Adrenal gland (tissue), 12 donors: ENCODE data around the gene DCAF6. TPM values are rescaled to one million over a fixed set of nuclear protein-coding genes. Genes with fewer than 3 reads are reported as not detected.

Source experiments
- DNase-seq, 7 donors: peaks; one replicate each; pipeline ENCODE4 v3.0.0-alpha.2; 2019 to 2020
- H3K27ac ChIP-seq, 5 donors: fragments of 200-600 bp; sonication (generic) in 4 of 5; 1 replicate in 3 of 5; 2 replicates in 2 of 5; pipeline versions ENCODE4 v1.5.1 to v1.8.0; 2016 to 2020; ENCODE audit warnings: mild to moderate bottlenecking in 1 of 5
- H3K27me3 ChIP-seq: fragments of 200-600 bp; 2 replicates; pipeline ENCODE4 v1.8.0; 2021
- H3K36me3 ChIP-seq, 2 donors: fragments of 200-600 bp; replicated peaks in 1 of 2; 1 replicate in 1 of 2; 2 replicates in 1 of 2; pipeline versions ENCODE4 v1.5.1 to v1.8.0; 2018 to 2022
- H3K4me1 ChIP-seq, 2 donors: fragments of 200-600 bp; replicated peaks in 1 of 2; 1 replicate in 1 of 2; 2 replicates in 1 of 2; pipeline versions ENCODE4 v1.5.1 to v1.8.0; 2018 to 2021
- H3K4me3 ChIP-seq, 4 donors: fragments of 200-600 bp; sonication (generic) in 3 of 4; one replicate each; pipeline ENCODE4 v1.5.1; 2016 to 2018
- H3K9me3 ChIP-seq, 3 donors: fragments of 200-600 bp; sonication (generic) in 1 of 3; replicated peaks in 1 of 3; 1 replicate in 2 of 3; 2 replicates in 1 of 3; pipeline versions ENCODE4 v1.5.1 to v1.8.0; 2016 to 2021
- POLR2A ChIP-seq, 2 donors: fragments of 450-650 bp; IDR thresholded peaks; one replicate each; pipeline ENCODE4 v1.6.1; 2017; ENCODE audit warnings: antibody characterized with exemption in 2 of 2, mild to moderate bottlenecking in 2 of 2, moderate library complexity in 1 of 2
- WGBS, 4 donors: extraction: QIAGEN DNeasy Blood & Tissue Kit in 2 of 4; methylation state at CpG; one replicate each; pipeline versions ENCODE4 v1.1.5 to v1.1.7; 2013 to 2017; 5-methylcytosine and 5-hydroxymethylcytosine counted together
- intact Hi-C, 2 donors: fragments of 100-400 bp; cut with DNase I; formaldehyde crosslinking; loops; one replicate each; pipeline versions ENCODE4 v1.14.1 to v1.15.0; 2022 to 2023
- microRNA counts, 2 donors: library from miRNA; unstranded; fragments of <30 nt; microRNA quantifications; one replicate each; lab custom pipeline; 2016
- microRNA-seq, 3 donors: library from miRNA; unstranded; fragments of <30 nt; microRNA quantifications; one replicate each; pipeline ENCODE4, GENCODE V29; 2017 to 2020
- polyA plus RNA-seq, 3 donors: library from polyadenylated mRNA; stranded (reverse); fragments of 200-250 nt in 2 of 3; fragments of 350-450 nt in 1 of 3; fragmentation: Illumina TruSeq in 1 of 3; extraction: RNeasy Lipid Tissue Mini Kit (QIAGEN cat#74804) in 1 of 3; gene quantifications; one replicate each; pipeline ENCODE4 v1.2.3, GENCODE V29; 2013 to 2014
- small RNA-seq, 2 donors: library from RNA; depleted of rRNA; stranded (forward); fragments of <200 nt; gene quantifications; one replicate each; pipeline ENCODE3, GENCODE V24; 2016
- total RNA-seq, 9 donors: library from RNA; depleted of rRNA in 4 of 9; stranded (reverse); fragments of >200 nt in 4 of 9; fragments of 120-200 nt in 1 of 9; fragmentation: NEBNext Ultra II Directional in 1 of 9; extraction: Animal tissue kit (Norgen Biotek cat#: 25700) in 1 of 9; gene quantifications; one replicate each; pipeline versions ENCODE4 v1.1.0 to v1.2.4, GENCODE V29; 2013 to 2023
- TF ChIP-seq, protein P1 (sequence below), 6 experiments: fragments of 450-650 bp in 4 of 6; fragments of 200-600 bp in 2 of 6; sonication (generic) in 1 of 6; IDR thresholded peaks; 1 replicate in 5 of 6; 2 replicates in 1 of 6; pipeline versions ENCODE4 v1.5.1 to v1.8.0; 2016 to 2021; ENCODE audit warnings: antibody characterized with exemption in 6 of 6, mild to moderate bottlenecking in 2 of 6, moderate library complexity in 1 of 6
- donor health status: healthy with polysubstance abuse.
- donor health status: Bipolar disorder and iron deficiency.
- donor health status: DM: yes; HTN: yes; CAD: no.
- donor health status: DM: no; HTN: no; CAD: no.
- donor health status: DM: no; HTN: no; CAD: no.
- donor health status: DM: yes; HTN: yes; CAD: no.

Gene DCAF6
- total and polyA plus RNA-seq, 12 donors: 46.4 to 160 (median 90.5) TPM

DNA sequence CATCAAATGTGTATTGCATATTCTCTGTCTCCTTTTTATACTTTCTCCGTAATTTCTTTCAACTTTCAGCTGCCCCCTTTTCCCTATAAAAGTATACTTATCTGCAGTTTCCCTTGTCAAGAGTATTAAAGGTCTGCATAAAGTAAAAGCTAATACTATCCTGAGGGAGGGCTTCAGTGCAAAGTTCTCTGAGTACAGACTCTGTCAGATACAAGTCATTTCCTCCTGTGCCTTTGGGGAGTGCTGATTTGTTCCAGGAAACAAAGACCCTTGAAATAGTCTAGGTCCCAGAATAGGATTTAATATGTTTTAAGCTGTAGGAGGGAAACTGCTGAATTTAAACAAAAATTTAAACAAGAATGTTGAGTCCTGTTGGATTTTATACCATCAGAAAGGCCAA lies 188.6 kb downstream of the DCAF6 start:
- WGBS, 4 donors: 82 to 93% (median 87%) methylated on average over 1 of the region's 1 CpG
- Histone ChIP-seq H3K27ac (no peak overlapping the region), H3K36me3 (no peaks in the 10 kb centered on the region), H3K4me1 (no peaks in the 10 kb centered on the region), H3K27me3 (no peaks in the 10 kb centered on the region), H3K9me3 (no peaks in the 10 kb centered on the region), H3K4me3 (no peak overlapping the region)
- TF ChIP-seq POLR2A (IDR thresholded peaks at IDR 0.05): no peak
- TF ChIP-seq, protein P1, sequence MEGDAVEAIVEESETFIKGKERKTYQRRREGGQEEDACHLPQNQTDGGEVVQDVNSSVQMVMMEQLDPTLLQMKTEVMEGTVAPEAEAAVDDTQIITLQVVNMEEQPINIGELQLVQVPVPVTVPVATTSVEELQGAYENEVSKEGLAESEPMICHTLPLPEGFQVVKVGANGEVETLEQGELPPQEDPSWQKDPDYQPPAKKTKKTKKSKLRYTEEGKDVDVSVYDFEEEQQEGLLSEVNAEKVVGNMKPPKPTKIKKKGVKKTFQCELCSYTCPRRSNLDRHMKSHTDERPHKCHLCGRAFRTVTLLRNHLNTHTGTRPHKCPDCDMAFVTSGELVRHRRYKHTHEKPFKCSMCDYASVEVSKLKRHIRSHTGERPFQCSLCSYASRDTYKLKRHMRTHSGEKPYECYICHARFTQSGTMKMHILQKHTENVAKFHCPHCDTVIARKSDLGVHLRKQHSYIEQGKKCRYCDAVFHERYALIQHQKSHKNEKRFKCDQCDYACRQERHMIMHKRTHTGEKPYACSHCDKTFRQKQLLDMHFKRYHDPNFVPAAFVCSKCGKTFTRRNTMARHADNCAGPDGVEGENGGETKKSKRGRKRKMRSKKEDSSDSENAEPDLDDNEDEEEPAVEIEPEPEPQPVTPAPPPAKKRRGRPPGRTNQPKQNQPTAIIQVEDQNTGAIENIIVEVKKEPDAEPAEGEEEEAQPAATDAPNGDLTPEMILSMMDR (IDR thresholded peaks at IDR 0.05): no peak
- intact Hi-C loops: no loop called here
- DNase-seq: no peak

MicroRNAs encoded within 50 kb of the gene (microRNA counts, 767-probe panel; counts per million panel counts)
- microRNA hsa-miR-1255b-5p (lab: Ali Mortazavi, UCI): 0 counts per million in 2 donors

Small RNAs within 50 kb of the gene (microRNA-seq; reads per million reads assigned to microRNA genes)
- 0 reads per million in 3 donors for gene MIR1255B2

Small RNAs within 50 kb of the gene (small RNA-seq; reads per million reads assigned to genes)
- gene MIR1255B2: 0 reads per million in 2 donors

Other genes with a start within 250 kb of the DCAF6 start
- gene MPZL1, start 214.7 kb upstream of the DCAF6 start, total RNA-seq: 100 to 1,000 TPM in 1 of 9 donors, 10 to 100 TPM in 8; 32.5 to 101 (median 64.1) TPM
- 10 to 100 TPM; 12.1 to 87.5 (median 20.6) TPM for gene MPZL1, start 214.7 kb upstream of the DCAF6 start, polyA plus RNA-seq
- under 1 TPM in 7 of 9 donors, not detected in 2; 0.07 to 0.61 (median 0.23) TPM for gene ADCY10, start 22.5 kb upstream of the DCAF6 start, total RNA-seq
- under 1 TPM; 0.24 to 0.40 (median 0.38) TPM for gene ADCY10, start 22.5 kb upstream of the DCAF6 start, polyA plus RNA-seq
- 100 to 1,000 TPM in 6 of 9 donors, 10 to 100 TPM in 3; 68.3 to 186 (median 113) TPM for gene MPC2, start 389 bp downstream of the DCAF6 start, total RNA-seq
- 100 to 1,000 TPM in 1 of 3 donors, 10 to 100 TPM in 2; 50.0 to 173 (median 84.4) TPM for gene MPC2, start 389 bp downstream of the DCAF6 start, polyA plus RNA-seq
- 1 to 10 TPM; 1.9 to 4.8 (median 3.3) TPM for gene GPR161, start 200.2 kb downstream of the DCAF6 start, total RNA-seq
- gene GPR161, start 200.2 kb downstream of the DCAF6 start, polyA plus RNA-seq: 1 to 10 TPM in 2 of 3 donors, under 1 TPM in 1; 0.75 to 1.9 (median 1.9) TPM
- 10 to 100 TPM; 13.6 to 56.5 (median 28.3) TPM for gene TIPRL, start 242.3 kb downstream of the DCAF6 start, total RNA-seq
- gene TIPRL, start 242.3 kb downstream of the DCAF6 start, polyA plus RNA-seq: 10 to 100 TPM in 1 of 3 donors, 1 to 10 TPM in 2; 9.3 to 59.3 (median 9.6) TPM